Memory B cell (primary cell): ENCODE results near the gene GJC2.

Source experiments
- ATAC-seq: fragments of 150-1000 bp; cut with Tn5 transposase; 2 replicates; pipeline ENCODE4 v1.10.0; 2021; ENCODE audit warnings: low read depth, mild to moderate bottlenecking, moderate library complexity
- DNase-seq, 2 donors: peaks; one replicate each; pipeline ENCODE4 v3.0.0; 2022; ENCODE audit warnings: low spot score in 2 of 2
- H3K27ac Mint-ChIP-seq: one replicate; pipeline ENCODE4 v1.8.0; 2022; ENCODE audit warnings: mild to moderate bottlenecking, moderate library complexity, mixed read lengths
- H3K27me3 Mint-ChIP-seq: one replicate; pipeline ENCODE4 v1.8.0; 2022; ENCODE audit warnings: mixed read lengths
- H3K36me3 Mint-ChIP-seq: one replicate; pipeline ENCODE4 v1.8.0; 2022; ENCODE audit warnings: mild to moderate bottlenecking, mixed read lengths
- H3K4me1 Mint-ChIP-seq: one replicate; pipeline ENCODE4 v1.8.0; 2022; ENCODE audit warnings: mixed read lengths
- H3K4me3 Mint-ChIP-seq: one replicate; pipeline ENCODE4 v1.8.0; 2022; ENCODE audit warnings: mild to moderate bottlenecking, moderate library complexity, mixed read lengths
- H3K9me3 Mint-ChIP-seq: one replicate; pipeline ENCODE4 v1.8.0; 2022; ENCODE audit warnings: mixed read lengths

Gene GJC2

GRCh38 chr1:228149406-228150119 is at the start of gene GJC2:
Gene GJC2 (plus strand): TSS chr1:228149930. CDS start chr1:228157759, 7,829 bp downstream.
- Mint-ChIP-seq H3K9me3 (no peaks in the 10 kb centered on the region), H3K27ac (no peak within 1 kb of the TSS), H3K4me3 (no peak within 1 kb of the TSS), H3K4me1 (peaks cover 4% of the 10 kb centered on the region), H3K27me3 (no peaks in the 10 kb centered on the region), H3K36me3 (peaks cover 3% of the 10 kb centered on the region)
- DNase-seq: no peak
- ATAC-seq: peak; percentile 22

GRCh38 chr1:228100822-228101613 is 48.7 kb upstream of the GJC2 start:
- Mint-ChIP-seq H3K9me3 (no peaks in the 10 kb centered on the region), H3K27me3 (no peaks in the 10 kb centered on the region), H3K27ac (peak overlapping the region; percentile 84), H3K36me3 (peaks cover 11% of the 10 kb centered on the region), H3K4me1 (peaks cover 21% of the 10 kb centered on the region), H3K4me3 (peak overlapping the region; percentile 97)
- DNase-seq: no peak
- no peak for ATAC-seq

GRCh38 chr1:228101614-228101993 is 48.1 kb upstream of the GJC2 start:
- DNase-seq (no peak), ATAC-seq (no peak)
- Mint-ChIP-seq H3K4me1 (peaks cover 21% of the 10 kb centered on the region), H3K4me3 (peak overlapping the region; percentile 97), H3K9me3 (no peaks in the 10 kb centered on the region), H3K36me3 (peaks cover 11% of the 10 kb centered on the region), H3K27ac (peak overlapping the region; percentile 84), H3K27me3 (no peaks in the 10 kb centered on the region)

GRCh38 chr1:228101994-228102790 is 47.5 kb upstream of the GJC2 start:
- H3K36me3 Mint-ChIP-seq: peaks cover 15% of the 10 kb centered on the region
- ATAC-seq: peak; percentile 37
- no peaks in the 10 kb centered on the region for H3K27me3 Mint-ChIP-seq
- peak overlapping the region; percentile 84 for H3K27ac Mint-ChIP-seq
- H3K4me1 Mint-ChIP-seq: peaks cover 21% of the 10 kb centered on the region
- no peaks in the 10 kb centered on the region for H3K9me3 Mint-ChIP-seq
- peak overlapping the region; percentile 97 for H3K4me3 Mint-ChIP-seq
- DNase-seq: no peak

GRCh38 chr1:228102791-228103620 is 46.7 kb upstream of the GJC2 start, which contains the start of gene C1orf35:
Gene C1orf35 (minus strand): TSS chr1:228103325. CDS start chr1:228103227, 98 bp downstream.
- Mint-ChIP-seq H3K4me3 (peak within 1 kb of the TSS; percentile 97), H3K4me1 (peaks cover 19% of the 10 kb centered on the region), H3K36me3 (peaks cover 10% of the 10 kb centered on the region), H3K9me3 (no peaks in the 10 kb centered on the region), H3K27me3 (no peaks in the 10 kb centered on the region), H3K27ac (peak within 1 kb of the TSS; percentile 96)
- ATAC-seq: peak; percentile 85
- peak; percentile 88 to 89 for DNase-seq

- H3K36me3 Mint-ChIP-seq: peaks cover 6% of the 10 kb centered on the region
- no peaks in the 10 kb centered on the region for H3K27me3 Mint-ChIP-seq
- H3K27ac Mint-ChIP-seq: no peak overlapping the region
- ATAC-seq (no peak), DNase-seq (no peak)
- no peaks in the 10 kb centered on the region for H3K9me3 Mint-ChIP-seq
- peak overlapping the region; percentile 97 for H3K4me3 Mint-ChIP-seq
- H3K4me1 Mint-ChIP-seq: peaks cover 31% of the 10 kb centered on the region
These were observed 45.0 kb upstream of the GJC2 start for GRCh38 chr1:228104526-228105269.

GRCh38 chr1:228105270-228105995 is 44.3 kb upstream of the GJC2 start:
- no peak for ATAC-seq
- Mint-ChIP-seq H3K36me3 (peaks cover 6% of the 10 kb centered on the region), H3K9me3 (no peaks in the 10 kb centered on the region), H3K4me3 (no peak overlapping the region), H3K27me3 (no peaks in the 10 kb centered on the region), H3K4me1 (peaks cover 37% of the 10 kb centered on the region), H3K27ac (no peak overlapping the region)
- DNase-seq: no peak

GRCh38 chr1:228105996-228106799 is 43.5 kb upstream of the GJC2 start:
- peaks cover 6% of the 10 kb centered on the region for H3K36me3 Mint-ChIP-seq
- no peaks in the 10 kb centered on the region for H3K27me3 Mint-ChIP-seq
- ATAC-seq: no peak
- H3K27ac Mint-ChIP-seq: no peak overlapping the region
- no peak for DNase-seq
- H3K4me3 Mint-ChIP-seq: peak overlapping the region; percentile 11
- H3K9me3 Mint-ChIP-seq: no peaks in the 10 kb centered on the region
- peaks cover 34% of the 10 kb centered on the region for H3K4me1 Mint-ChIP-seq

GRCh38 chr1:228106800-228107054 is 43.0 kb upstream of the GJC2 start:
- ATAC-seq: no peak
- Mint-ChIP-seq H3K4me3 (no peak overlapping the region), H3K27ac (no peak overlapping the region), H3K9me3 (no peaks in the 10 kb centered on the region), H3K27me3 (no peaks in the 10 kb centered on the region), H3K36me3 (peaks cover 6% of the 10 kb centered on the region), H3K4me1 (peaks cover 29% of the 10 kb centered on the region)
- DNase-seq: no peak

- H3K4me3 Mint-ChIP-seq: peak overlapping the region; percentile 96
- peaks cover 27% of the 10 kb centered on the region for H3K4me1 Mint-ChIP-seq
- DNase-seq (no peak), ATAC-seq (no peak)
- peaks cover 6% of the 10 kb centered on the region for H3K36me3 Mint-ChIP-seq
- H3K27me3 Mint-ChIP-seq: no peaks in the 10 kb centered on the region
- H3K27ac Mint-ChIP-seq: no peak overlapping the region
- H3K9me3 Mint-ChIP-seq: no peaks in the 10 kb centered on the region
These were observed 42.1 kb upstream of the GJC2 start for GRCh38 chr1:228107636-228108035.

GRCh38 chr1:228108055-228108690 is 41.6 kb upstream of the GJC2 start:
- Mint-ChIP-seq H3K4me3 (peak overlapping the region; percentile 96), H3K27me3 (no peaks in the 10 kb centered on the region), H3K4me1 (peaks cover 26% of the 10 kb centered on the region), H3K36me3 (peaks cover 6% of the 10 kb centered on the region), H3K9me3 (no peaks in the 10 kb centered on the region), H3K27ac (peak overlapping the region; percentile 99)
- ATAC-seq: no peak
- no peak for DNase-seq

GRCh38 chr1:228108742-228109072 is 41.0 kb upstream of the GJC2 start:
- Mint-ChIP-seq H3K36me3 (peaks cover 6% of the 10 kb centered on the region), H3K4me1 (peaks cover 23% of the 10 kb centered on the region), H3K27ac (peak overlapping the region; percentile 99), H3K9me3 (no peaks in the 10 kb centered on the region), H3K4me3 (peak overlapping the region; percentile 96), H3K27me3 (no peaks in the 10 kb centered on the region)
- no peak for DNase-seq
- no peak for ATAC-seq
